Suppressor macrophage (primary cell): ENCODE measurements around the gene OPRM1.

Experiments used
- DNase-seq, 4 experiments: peaks; one replicate each; pipeline ENCODE4 v3.0.0-alpha.2; 2020 to 2022

The OPRM1 gene

GRCh38 chr6:154086510-154086909 lies 47.5 kb downstream of the OPRM1 start:
- no peak for DNase-seq

- DNase-seq: no peak
These were observed 53.4 kb downstream of the OPRM1 start for GRCh38 chr6:154092326-154092962.

GRCh38 chr6:154093231-154094044 lies 54.4 kb downstream of the OPRM1 start:
- no peak for DNase-seq

GRCh38 chr6:154095571-154095970 lies 56.5 kb downstream of the OPRM1 start:
- DNase-seq: no peak

- no peak for DNase-seq
These were observed 57.3 kb downstream of the OPRM1 start for GRCh38 chr6:154096316-154096715.

- DNase-seq: no peak
These were observed 57.8 kb downstream of the OPRM1 start for GRCh38 chr6:154096834-154097233.

GRCh38 chr6:154099211-154099610 lies 60.2 kb downstream of the OPRM1 start:
- no peak for DNase-seq

- no peak for DNase-seq
These were observed 67.2 kb downstream of the OPRM1 start for GRCh38 chr6:154106251-154106650.

- no peak for DNase-seq
These were observed 72.0 kb downstream of the OPRM1 start for GRCh38 chr6:154111025-154111424.

- DNase-seq: peak in 1 of 4 experiments; percentile 20
These were observed 73.3 kb downstream of the OPRM1 start for GRCh38 chr6:154112181-154112809.

GRCh38 chr6:154113392-154113791 lies 74.4 kb downstream of the OPRM1 start:
- no peak for DNase-seq

- DNase-seq: no peak
These were observed 78.4 kb downstream of the OPRM1 start for GRCh38 chr6:154117485-154117884.

GRCh38 chr6:154122195-154122925 lies 83.3 kb downstream of the OPRM1 start:
- no peak for DNase-seq

GRCh38 chr6:154123155-154123956 lies 84.3 kb downstream of the OPRM1 start:
- peak; percentile 16 to 50 (median 24) for DNase-seq

- peak in 3 of 4 experiments; percentile 5 to 9 (median 7) for DNase-seq
These were observed 86.4 kb downstream of the OPRM1 start for GRCh38 chr6:154125421-154125820.

GRCh38 chr6:154127657-154128056 lies 88.6 kb downstream of the OPRM1 start:
- DNase-seq: no peak

- DNase-seq: no peak
These were observed 95.6 kb downstream of the OPRM1 start for GRCh38 chr6:154134471-154135147.

- DNase-seq: peak; percentile 52 to 65 (median 57)
These were observed 99.8 kb downstream of the OPRM1 start for GRCh38 chr6:154138793-154139192.

GRCh38 chr6:154139892-154140291 lies 100.9 kb downstream of the OPRM1 start:
- DNase-seq: peak; percentile 57 to 85 (median 70)

GRCh38 chr6:154140743-154141142 lies 101.7 kb downstream of the OPRM1 start:
- DNase-seq: peak in 1 of 4 experiments; percentile 6

- no peak for DNase-seq
These were observed 104.7 kb downstream of the OPRM1 start for GRCh38 chr6:154143753-154144152.
